Fibroblast of pulmonary artery (primary cell): ENCODE data around the gene INSIG1.

ENCODE experiments used
- DNase-seq: peaks from one replicate; pipeline ENCODE4 v3.0.0-alpha.2; 2010; ENCODE audit warnings: low read depth
- H3K4me3 ChIP-seq: replicated peaks from 2 replicates; pipeline ENCODE4 v1.5.1; 2011; ENCODE audit warnings: low read depth, mild to moderate bottlenecking, control low read depth, low read length, moderate library complexity
- TF ChIP-seq, protein P1 (sequence below): IDR thresholded peaks from 2 replicates; pipeline ENCODE4 v1.5.1; 2011; ENCODE audit warnings: mild to moderate bottlenecking, control low read depth, low read length, inconsistent platforms; ENCODE audit errors: missing control alignments

Gene INSIG1

DNA sequence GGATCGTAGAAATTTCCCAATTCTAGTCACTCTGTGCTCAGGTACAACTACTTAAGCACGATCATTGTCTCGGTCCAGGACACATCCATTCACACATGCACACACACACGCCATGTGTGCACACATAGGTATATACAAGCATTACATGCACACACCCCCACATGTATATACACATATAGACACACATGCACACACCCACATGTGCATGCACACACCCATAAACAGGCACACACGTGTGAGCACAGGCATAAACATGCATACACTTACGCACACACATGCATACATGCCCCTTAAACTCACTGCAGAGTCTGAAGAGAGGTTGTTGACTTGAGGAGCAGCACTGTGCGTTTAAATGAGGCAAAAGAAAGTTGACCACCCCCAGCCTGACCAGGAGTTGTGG is 32.5 kb upstream of the INSIG1 start:
- no peak for DNase-seq
- H3K4me3 ChIP-seq = no peak overlapping the region
- TF ChIP-seq, protein P1, sequence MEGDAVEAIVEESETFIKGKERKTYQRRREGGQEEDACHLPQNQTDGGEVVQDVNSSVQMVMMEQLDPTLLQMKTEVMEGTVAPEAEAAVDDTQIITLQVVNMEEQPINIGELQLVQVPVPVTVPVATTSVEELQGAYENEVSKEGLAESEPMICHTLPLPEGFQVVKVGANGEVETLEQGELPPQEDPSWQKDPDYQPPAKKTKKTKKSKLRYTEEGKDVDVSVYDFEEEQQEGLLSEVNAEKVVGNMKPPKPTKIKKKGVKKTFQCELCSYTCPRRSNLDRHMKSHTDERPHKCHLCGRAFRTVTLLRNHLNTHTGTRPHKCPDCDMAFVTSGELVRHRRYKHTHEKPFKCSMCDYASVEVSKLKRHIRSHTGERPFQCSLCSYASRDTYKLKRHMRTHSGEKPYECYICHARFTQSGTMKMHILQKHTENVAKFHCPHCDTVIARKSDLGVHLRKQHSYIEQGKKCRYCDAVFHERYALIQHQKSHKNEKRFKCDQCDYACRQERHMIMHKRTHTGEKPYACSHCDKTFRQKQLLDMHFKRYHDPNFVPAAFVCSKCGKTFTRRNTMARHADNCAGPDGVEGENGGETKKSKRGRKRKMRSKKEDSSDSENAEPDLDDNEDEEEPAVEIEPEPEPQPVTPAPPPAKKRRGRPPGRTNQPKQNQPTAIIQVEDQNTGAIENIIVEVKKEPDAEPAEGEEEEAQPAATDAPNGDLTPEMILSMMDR = no peak

DNA sequence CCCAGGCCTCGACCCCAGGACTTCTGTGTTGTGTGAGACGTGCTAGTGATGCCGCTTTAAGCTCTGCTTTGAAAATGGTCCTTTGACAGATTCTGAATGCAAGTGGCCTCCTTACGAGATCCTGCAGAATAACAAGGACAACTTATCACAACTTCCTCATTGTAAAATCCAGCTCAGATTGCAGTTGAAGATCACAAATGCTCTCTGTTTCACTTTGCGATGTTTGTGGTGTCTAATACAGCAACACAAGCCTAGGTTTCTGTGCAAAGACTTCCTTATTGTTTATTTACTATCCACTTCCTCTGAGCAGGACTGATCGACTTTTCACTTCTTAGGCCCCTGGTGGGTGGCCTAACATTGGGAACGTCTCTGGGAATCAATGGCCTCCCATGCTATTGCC is 31.7 kb upstream of the INSIG1 start:
- DNase-seq = no peak
- TF ChIP-seq, protein P1 = no peak
- no peak overlapping the region for H3K4me3 ChIP-seq

DNA sequence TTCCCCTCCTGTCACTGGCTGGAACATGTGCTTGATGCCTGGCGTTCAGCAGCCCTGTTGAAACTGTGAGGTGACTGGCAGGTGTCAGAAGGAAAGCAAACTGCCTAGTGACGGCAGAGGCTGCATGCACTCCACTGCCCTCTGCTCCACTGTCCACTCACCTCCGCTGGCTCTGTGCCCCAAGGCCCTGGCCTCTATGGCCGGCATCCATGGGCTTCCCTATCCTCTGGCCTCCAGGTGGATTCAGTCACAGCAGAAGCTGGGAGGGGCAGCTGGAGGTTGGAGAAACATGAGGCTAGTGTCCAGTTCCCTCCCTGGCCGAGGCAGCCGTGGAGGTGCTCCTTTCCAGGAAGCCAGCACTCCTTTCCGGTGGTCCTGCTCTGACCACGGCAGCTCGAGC is 31.2 kb upstream of the INSIG1 start:
- H3K4me3 ChIP-seq = no peak overlapping the region
- TF ChIP-seq, protein P1 = no peak
- DNase-seq = no peak

DNA sequence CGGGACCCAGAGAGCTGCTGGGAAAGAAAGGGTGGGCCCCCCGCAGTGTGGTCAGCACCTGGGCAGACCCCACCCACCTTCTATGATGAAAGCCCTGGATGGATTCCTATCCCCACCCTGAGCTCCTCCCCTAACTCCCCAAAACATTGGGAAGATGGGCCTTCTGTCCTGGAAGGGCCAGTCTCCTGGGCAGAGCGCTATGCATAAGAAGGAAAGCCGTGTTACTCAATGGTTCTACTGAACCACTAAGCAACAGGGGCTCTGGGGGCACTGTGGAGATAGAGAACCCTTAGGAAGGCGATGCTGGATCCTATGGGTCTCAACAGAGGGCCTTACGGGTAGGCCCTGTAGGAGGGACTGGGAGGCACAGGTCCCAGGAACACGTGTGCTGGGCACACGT is 30.7 kb upstream of the INSIG1 start:
- DNase-seq = no peak
- no peak overlapping the region for H3K4me3 ChIP-seq
- TF ChIP-seq, protein P1 = no peak

DNA sequence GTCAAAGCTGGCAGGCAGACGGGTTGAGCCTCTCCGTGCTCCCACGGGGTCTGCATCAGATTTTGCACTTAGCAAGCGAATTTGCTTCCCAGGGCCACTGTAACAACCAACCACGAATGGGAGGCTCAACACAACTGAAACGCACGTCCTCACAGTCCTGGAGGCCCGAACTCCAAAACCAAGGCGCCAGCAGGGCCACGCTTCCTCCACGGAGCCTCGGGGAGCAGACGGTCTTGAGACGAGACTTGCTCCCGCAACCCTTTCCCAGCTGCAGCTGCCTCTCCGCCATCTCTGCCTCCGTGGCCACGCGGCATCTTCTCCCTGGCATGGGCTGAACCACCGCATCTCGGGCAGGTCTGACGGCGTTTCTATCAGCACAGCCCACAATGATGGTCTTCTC is 30.2 kb upstream of the INSIG1 start:
- no peak overlapping the region for H3K4me3 ChIP-seq
- TF ChIP-seq, protein P1 = no peak

DNA sequence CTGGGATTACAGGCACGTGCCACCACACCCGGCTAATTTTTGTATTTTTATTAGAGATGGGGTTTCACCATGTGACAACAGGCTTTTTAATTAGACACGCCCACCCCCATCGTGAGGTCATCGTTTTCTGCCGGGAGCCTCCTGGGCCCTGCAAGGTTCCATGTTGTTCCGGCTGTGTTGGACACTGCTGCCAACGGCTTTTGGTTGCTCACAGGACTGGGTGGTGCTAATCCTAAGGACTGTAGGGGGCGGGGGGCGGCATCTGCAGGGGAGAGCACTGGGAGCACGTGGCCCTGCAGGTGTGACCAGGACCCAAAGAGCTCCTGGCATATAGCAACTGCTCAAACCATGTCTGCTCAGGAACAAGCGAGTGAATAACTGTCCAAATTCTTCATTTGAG is 29.5 kb upstream of the INSIG1 start:
- no peak overlapping the region for H3K4me3 ChIP-seq
- TF ChIP-seq, protein P1 = no peak
- no peak for DNase-seq

More for the DNA sequence above, 30.2 kb upstream of the INSIG1 start:
- DNase-seq = no peak

DNA sequence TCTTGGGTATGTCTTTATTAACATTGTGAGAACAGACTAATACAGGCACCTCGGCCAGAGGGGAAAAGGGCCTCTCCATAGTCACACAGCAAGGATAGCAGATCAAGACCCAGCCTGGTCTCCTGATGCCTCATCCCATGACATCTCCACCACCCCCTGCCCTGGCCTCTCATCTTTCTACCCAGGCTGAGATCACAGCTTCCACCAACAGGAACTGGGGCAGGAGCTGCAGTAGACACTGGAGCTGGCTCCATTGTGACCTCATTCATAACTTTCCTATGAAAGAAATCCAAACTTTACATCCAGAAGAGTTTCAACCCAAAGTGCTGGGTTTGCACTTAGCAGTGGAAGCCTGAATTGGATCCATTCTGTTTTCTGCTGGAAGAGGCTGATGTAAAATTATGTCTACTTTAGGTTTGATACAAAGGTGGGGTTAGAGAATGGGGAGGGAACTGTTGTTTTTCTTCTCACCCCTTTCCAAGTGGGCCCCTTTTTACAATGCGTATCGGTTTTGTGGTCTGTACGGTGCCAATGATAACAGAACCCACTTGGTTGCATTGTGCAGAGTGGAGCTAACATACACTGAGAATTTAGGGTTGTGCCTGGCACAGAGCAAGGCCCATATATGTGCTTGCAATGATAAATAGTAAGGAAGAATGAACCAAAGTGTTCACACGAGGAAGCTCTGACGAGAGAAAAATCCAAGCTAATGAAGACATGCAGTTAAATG is 28.6 kb upstream of the INSIG1 start:
- TF ChIP-seq, protein P1 = no peak
- DNase-seq = no peak

More for the DNA sequence above, 28.6 kb upstream of the INSIG1 start:
- H3K4me3 ChIP-seq = no peak overlapping the region
